NCI-H128 (cell line): ENCODE results near the gene CA10.

Experiments
- DNase-seq: peaks from one replicate; lab custom pipeline; 2025; ENCODE audit not compliant: unreplicated experiment; lab: John Stamatoyannopoulos, UW

The CA10 gene

DNA sequence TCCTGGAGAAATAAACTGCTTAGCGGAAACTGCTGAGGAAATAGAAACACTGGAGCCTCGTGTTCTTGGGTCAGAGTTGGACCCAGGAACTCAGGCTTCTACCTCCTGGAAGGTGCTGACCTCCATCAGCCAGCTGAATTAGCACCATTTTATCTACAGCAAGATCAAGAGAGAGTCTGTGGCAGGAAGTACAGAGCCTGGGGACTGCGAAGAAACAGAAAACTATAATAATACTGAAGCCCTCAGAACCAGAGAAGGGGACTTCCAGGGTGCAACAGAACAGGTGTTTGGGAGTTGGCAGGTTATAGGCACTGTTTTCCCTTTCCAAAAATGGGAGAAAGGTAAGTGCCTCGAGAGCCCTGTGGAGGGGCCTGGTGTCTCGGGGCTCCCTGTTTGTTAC lies 379.7 kb downstream of the CA10 start:
- DNase-seq, result no peak

DNA sequence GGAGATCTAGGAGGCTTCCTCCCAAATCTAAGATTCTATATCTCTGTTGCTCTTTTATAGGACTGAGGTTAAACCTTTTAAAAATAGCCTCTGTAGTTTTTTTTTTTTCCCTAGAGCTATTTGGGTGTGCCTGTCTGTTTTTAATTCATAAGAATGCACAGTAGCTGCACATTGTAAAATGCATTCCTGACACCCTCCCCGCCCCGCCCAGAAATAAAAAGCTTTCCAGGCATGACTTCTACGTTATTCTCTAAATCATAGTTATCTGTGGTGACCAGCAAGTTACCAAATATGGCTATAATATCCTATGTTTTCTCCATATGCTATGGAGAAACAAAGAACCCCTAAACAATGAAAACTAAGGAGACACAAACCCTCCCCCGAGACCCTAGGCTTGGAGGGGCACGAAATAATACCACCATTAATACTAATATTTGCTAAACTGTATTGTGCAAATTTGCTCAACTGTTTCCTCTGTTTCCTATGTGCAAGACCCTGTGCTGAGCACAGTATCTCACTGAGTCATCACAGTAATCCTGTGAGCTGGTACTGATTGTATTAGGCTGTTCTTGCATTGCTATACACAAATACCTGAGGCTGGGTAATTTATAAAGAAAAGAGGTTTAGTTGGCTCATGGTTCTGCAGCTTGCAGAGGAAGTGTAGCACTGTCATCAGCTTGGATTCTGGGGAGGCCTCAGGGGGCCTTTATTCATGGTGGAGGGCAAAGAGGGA lies 388.3 kb downstream of the CA10 start:
- no peak for DNase-seq

- DNase-seq, result no peak
These were observed 389.3 kb downstream of the CA10 start for GRCh38 chr17:51769231-51769630.

- DNase-seq, result no peak
These were observed 389.8 kb downstream of the CA10 start for GRCh38 chr17:51768706-51769105.

DNA sequence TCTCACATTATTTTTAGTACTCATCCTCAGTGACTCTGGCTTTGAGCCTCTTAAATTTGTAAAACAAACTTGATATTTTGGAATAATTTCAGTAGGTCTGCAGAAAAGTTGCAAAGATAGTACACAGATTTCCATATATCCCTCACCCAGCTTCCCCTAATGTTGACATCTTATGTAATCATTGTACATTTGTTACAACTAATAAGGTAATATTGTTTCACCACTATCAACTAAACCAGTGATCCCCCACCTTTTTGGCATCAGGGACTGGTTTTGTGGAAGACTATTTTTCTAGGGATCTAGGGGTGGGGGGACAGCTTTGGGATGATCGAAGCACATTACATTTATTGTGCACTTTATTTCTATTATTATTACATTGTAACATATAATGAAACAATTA lies 391.2 kb downstream of the CA10 start:
- no peak for DNase-seq

DNA sequence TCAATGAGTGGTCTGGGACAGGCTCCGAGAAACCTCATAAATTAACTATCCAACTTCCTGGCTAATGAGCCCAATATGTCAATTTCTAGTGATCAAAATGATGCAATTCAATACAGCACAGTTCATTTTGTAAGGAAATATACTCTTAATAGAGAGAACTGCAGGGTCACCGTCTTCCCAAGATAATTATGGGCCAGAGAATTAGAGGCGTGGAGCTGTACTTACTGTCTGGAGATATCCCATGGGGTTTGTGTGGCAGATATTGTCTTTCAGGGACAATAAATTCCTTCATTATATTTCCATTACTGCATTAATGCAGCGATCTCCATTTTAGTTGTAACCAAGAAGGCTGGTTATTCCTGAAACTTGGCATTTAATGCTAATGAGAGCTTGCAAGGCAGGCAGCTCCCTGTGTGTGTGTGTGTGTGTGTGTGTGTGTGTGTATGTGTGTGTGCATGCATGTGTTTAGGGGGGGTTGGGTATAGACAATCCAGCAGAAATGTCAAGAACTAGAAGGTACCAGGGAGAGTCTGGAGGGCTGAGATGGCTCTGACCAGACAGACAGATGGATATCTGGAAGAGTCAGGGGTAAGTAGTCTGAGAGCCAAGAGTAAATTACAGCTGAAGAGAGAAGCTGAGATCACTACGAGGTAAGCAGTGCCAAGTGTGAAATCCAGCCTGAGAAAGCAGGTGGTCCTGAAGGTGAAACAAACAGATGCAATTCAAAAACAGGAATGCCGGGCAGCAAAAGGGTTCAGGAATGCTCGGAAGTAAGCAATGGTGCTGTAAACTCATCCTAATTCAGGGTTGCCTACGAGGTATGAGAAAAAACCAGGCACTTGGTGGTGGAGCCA lies 393.0 kb downstream of the CA10 start:
- no peak for DNase-seq

- DNase-seq, result peak; percentile 11
These were observed 394.0 kb downstream of the CA10 start for GRCh38 chr17:51764387-51764971.

DNA sequence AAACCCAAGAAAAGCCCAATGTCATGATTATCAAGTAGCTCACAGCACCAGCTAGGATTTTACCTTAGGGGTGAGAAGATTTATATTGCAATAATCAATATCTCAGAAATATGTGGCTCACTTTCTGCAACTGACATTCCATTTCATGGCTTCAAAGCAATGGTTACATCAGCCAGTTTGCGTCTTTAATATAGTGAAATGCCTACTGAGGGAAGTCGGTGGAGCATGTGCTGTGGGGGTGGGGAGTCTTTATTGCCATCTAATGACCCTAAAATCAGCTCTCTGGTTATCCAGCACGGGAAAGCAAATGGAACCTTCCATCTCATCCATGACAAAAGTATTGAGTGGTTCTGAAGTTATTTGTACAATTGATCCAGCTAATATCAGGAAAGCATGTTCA lies 395.5 kb downstream of the CA10 start:
- DNase-seq, result no peak

GRCh38 chr17:51761105-51761504 lies 397.4 kb downstream of the CA10 start:
- no peak for DNase-seq

DNA sequence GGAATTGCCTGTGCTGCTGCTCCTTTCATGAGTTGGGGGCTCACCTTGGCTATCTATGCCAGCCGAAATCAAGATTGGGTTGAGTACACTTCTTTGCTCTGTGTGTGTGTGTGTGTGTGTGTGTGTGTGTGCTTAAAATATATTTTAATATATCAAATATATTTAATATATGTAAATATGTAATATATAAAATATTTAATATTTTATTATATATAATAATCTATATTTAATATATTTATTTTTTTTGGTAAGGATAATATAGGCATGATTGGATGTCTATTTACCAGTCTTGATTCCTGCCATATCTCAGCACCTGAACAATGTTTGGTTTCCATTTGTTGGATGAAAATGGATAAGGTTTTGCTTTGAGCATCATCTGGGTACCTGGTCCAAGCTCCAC lies 399.3 kb downstream of the CA10 start:
- DNase-seq, result no peak

GRCh38 chr17:51751072-51751471 lies 407.4 kb downstream of the CA10 start:
- DNase-seq, result no peak

DNA sequence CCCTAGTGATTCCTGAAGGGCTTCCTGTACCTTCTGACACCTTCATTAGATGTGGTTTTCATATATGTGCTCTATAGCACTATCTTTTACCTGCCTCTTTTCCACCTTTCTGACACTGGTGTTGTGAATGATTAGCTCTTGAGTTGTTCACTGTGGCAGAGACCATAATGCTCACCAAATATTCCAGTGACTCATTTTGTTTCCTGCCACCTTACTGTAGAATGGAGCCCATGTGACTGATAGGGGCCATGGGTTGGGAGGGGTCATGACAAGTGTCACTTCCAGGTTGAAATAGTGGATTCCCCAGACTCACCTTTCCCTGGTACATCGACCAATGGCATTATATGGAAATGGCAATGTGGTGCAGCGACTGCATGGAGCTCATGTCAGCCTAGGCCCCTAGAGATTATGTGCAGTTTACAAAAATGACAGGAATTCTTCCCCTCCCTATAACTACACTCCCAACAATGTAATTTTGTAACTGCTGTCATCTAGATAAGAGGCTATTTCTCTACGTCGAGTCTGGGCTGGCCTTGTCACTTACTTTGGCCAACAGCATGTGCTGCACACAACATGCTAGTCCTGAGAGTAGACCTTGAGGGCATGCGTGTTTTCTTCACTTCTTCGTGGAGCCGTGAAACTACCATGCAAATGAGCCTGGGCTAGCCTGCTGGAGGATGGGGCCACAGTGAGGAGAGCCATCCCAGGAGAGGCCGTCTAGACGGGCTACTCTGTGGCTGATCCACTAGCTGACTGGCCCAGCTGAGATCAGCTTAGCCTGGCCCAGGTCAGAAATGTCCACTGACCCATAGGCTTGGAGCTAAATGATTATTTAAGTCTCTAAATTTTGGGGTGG lies 409.5 kb downstream of the CA10 start:
- no peak for DNase-seq

DNA sequence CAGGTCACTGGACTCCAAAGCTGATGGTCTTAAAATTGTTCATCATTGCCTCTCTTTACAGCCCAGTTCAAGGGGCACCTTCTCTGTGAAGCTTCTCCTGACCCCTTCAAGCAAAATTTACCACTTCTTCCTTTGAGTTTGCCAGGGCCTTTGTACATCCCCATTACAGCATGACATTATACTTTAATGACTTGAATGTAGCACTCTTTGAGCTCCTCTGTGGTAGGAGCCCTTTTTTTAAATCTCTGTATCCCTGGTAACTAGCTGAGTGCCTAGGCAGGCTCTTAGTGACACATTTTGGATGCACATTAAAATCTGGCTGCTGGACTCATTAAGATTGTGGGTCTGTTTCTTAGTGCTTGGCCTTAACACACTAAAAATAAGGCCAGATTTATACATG lies 412.1 kb downstream of the CA10 start:
- no peak for DNase-seq

GRCh38 chr17:51745993-51746392 lies 412.5 kb downstream of the CA10 start:
- DNase-seq, result no peak

DNA sequence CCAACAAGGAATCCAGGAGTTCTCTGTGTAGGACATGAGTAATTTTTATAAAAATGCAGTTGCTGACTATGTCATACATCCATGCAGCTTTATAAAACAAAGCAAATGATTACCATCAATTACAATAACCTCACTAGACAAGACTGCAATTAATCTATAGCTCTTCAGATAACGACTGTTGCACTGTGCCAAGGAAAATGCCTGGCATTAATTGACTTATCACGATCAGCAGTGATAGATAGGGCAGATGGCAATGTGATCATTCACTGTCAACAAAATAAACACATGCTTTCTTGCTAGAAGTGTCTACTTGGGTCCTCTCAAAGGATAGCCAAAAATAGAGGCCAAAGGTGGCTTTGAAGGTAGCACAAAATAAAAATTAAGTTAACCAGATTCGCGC lies 415.0 kb downstream of the CA10 start:
- no peak for DNase-seq

DNA sequence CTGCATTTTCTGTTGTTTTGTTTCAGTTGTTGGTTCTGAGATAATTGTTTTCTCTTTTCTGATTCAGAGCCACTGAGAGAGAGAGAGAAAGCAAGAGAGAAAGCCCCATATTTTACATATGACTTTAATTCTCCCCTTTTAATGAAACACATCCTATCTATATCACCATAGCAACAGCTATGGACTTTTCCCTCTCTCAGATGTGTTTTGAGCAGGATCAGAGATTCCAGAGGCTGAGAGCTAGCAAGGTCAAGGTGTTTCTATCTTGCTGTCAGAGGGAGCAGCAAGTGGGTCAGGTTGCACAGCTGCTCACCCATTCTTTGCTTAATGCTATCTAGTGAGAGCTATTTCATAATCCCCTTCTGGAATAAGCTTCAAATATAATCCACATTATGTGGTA lies 415.9 kb downstream of the CA10 start:
- DNase-seq, result no peak

- DNase-seq, result no peak
These were observed 417.1 kb downstream of the CA10 start for GRCh38 chr17:51741458-51741857.

DNA sequence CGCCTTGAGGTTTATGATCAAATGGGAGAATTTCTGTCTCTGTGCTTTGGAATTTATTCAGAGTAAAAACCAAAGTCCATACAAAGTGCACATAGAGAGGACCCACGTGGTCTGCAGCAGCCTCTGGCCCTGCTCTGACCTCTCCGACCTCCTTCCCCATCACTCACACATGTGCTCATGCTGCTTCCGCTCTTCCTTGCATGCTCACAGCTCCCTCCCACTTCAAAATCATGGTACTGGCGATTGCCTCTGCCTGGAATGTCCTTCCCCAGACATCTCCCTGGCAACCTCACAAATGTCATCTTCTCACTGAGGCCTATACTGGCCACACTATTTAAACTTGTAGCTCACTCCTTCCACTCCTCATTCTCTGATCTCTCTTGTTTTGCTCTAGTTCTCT lies 418.0 kb downstream of the CA10 start:
- no peak for DNase-seq

- peak; percentile 33 for DNase-seq
These were observed 419.1 kb downstream of the CA10 start for GRCh38 chr17:51739245-51739886.

DNA sequence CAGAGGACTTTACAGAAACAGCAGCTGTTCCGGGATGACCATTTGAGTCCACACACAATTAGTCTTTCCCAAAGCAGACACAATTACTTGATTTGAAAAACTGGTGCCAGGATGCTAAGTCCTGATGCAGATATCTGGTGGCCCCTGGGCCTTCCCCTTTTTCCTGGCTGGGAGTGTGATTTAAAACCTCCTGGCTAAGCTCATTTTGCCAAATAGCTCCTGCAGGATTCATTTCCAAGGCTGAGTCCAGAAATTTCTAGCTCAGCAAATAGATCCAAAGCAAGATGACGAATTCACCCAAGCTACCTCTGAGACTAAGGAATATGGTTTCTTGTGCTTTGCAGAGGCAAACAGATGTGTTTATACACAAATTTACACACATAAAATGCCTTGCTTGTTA lies 422.2 kb downstream of the CA10 start:
- DNase-seq, result no peak

GRCh38 chr17:51734976-51735375 lies 423.5 kb downstream of the CA10 start:
- no peak for DNase-seq
